Stimulated activated CD4-positive, alpha-beta T cell treated with anti-CD3 and anti-CD28 coated beads, TNF-alpha, amount 100 ng/mL, for 1 hour (primary cell): Measurements from ENCODE around the gene RABGAP1L.

Source experiments
- DNase-seq, 3 donors: peaks; one replicate each; pipeline ENCODE4 v3.0.0-alpha.2; 2020; ENCODE audit warnings: low read depth in 3 of 3, low spot score in 1 of 3

The RABGAP1L gene

DNA sequence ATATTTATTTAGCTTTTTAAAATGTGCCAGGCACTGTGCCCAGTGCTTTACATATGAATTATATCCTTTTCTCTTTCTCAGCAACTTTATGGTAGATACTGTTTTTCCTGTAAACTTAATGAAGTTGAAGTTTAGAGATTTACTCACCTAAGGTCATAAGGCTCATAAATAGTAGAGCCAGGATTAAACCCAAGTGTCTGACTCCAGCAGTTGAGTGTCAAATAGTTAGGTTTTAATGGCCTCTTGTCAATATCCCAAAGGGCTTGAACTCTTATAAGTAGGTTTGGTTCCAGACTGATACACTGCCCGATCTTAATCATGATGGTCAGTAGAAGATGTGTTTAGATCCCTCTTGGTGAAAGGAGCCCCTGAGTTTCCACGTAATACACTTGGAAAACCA lies 37.8 kb downstream of the RABGAP1L start:
- DNase-seq, result no peak

DNA sequence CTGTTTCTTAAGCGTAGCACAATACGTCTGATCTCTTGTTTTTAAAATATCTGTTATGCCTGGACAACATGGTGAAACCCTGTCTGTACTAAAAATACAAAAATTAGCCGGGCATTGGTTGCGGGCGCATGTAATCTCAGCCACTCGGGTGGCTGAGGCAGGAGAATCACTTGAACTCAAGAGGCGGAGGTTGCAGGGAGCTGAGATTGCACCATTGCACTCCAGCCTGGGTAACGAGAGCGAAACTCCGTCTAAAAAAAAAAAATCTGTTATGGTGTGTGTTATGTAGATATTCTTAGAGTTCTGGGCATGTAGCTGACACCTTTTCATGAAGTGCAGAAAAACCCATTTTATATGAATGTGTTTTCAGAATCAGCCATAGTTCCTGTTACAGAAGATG lies 38.2 kb downstream of the RABGAP1L start:
- DNase-seq, result no peak

DNA sequence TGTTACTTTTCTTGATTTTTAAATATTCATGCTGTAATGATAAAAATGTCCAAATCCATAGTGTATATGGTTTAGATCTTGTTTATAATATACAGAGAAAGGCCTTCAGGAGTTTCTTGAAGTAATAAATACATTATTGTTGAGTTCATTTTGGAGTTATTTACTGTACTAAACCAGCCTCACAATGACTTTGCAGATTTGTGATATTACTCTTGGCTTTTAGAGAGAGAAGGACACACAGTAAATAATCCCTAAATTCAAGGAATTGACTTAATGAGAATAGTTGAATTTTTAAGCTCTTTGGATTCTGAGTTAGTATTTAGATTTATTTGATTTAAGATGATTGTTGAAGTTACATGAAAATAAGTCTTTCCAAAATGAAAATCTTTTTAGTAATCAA lies 38.9 kb downstream of the RABGAP1L start:
- no peak for DNase-seq

DNA sequence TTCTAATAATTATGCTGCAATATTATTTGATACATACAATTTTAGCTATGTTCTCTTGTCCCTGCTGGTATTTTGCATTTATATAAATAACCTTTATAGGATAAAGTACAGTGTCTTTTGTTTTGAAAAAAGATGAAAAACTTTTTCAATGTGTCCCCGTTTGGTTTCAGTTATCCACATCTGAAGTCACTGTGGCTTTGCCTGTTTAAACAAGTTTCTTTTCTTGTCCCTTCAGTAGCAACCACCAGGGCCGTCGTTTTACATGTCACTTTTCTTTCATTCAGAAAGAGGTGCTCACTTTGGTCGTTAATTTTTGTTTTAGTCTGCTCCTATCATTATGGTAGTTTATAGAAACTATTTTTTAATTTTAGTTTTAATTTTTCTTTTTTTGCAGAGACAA lies 41.4 kb downstream of the RABGAP1L start:
- no peak for DNase-seq

DNA sequence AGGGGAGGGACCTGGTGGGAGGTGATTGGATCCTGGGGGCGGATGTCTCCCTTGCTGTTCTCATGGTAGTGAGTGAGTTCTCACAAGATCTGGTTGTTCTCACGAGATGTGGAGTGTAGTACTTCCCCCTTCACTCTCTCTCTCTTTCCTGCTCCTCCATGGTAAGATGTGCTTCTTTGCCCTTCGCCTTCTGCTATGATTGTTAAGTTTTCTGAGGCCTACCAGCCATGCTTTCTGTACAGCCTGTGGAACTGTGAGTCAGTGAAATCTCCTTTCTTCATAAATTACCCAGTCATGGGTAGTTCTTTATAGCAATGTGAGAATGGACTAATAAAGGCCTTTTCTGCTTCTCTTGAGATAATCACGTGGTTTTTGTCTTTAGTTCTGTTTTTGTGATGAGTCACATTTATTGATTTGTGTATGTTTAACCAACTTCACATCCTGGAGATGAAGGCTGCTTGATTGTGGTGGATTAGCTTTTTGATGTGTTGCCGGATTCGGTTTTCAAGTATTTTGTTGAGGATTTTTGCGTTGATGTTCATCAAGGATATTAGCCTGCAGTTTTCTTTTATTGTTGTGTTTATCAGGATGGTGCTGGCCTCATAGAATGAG lies 45.5 kb downstream of the RABGAP1L start:
- DNase-seq, result no peak

DNA sequence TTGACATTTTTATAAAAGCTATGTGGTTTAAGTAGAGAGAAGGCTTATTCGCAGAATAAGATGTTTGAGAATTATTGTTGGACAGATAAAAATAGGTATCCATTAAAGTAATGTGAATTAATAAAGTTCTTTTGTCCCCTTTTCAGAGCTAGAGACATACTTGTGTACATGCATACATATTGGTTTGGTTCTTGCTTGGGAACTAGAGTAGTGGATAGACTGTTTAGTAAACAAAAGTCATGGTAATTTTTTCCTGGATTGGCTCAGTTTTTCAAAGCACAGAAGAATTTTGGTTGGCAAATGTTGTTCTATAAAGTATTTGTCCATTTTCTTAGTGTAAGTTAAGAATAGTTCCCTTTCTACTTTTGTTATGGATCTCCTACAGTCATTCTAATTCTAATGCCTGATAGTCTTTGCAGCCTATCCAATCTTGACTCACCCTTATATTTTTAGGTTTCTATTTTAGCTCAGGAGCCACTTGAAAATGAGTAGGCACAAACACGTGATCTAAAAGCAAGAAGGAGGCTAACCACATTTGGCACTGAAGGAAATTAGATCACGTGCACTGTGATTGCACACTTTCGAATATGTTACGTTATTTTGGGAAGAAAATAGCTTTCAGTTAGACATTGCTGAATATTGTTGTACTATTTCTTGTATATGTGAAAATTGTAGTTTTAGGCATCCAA lies 47.0 kb downstream of the RABGAP1L start:
- no peak for DNase-seq

DNA sequence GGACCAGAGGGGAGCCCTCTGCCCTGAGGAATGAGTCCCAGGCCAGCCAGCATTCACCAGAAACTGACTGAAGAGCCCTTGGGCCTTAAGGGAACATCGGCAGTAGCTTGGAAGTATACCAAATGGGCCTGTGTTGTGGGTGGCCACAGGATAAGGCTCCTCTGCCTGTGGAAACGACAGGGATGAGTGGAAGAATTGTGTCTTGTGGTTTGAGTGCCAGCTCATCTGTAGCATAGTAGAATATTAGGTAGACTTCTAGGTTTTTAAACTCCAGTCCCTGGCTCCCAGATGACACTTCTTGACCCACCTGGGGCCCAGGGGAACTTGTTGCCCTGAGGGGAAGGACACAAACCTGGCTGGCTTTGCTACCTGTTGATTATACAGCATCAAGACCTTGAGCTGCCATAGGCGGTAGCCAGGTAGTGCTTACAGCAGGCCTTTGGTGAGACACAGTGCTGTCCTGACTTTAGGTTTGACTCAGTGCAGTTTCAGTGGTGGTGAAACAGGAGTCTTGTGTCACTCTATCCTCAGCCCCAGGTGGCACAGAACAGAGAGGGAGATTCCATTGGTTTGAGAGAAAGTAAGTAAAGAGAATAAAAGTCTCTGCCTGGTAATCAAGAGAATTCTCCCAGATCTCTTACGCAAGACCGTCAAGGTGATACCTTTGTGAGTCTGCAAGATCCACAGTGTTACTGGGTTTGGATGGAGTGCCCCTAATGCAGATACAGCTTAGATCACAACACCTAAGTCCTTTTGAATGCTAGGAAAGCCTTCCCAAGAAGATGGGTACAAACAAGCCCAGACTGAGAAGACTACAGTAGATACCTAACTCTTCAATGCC lies 50.2 kb downstream of the RABGAP1L start:
- DNase-seq, result no peak

DNA sequence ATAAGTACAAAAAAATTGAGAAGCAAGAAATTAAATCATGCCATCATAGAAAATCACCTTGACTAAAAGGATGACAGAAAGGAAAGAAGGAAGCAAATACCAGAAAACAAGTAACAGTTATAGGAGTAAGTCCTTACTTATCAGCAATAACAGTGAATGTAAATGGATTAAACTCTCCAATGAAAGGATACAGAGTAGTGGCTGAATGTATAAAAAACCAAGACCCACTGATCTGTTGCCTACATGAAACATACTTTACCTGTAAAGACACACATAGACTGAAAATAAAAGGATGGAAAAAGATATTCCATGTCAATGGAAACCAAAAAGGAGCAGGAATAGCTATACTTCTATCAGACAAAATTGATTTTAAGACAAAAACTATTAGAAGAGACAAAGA lies 52.2 kb downstream of the RABGAP1L start:
- no peak for DNase-seq

DNA sequence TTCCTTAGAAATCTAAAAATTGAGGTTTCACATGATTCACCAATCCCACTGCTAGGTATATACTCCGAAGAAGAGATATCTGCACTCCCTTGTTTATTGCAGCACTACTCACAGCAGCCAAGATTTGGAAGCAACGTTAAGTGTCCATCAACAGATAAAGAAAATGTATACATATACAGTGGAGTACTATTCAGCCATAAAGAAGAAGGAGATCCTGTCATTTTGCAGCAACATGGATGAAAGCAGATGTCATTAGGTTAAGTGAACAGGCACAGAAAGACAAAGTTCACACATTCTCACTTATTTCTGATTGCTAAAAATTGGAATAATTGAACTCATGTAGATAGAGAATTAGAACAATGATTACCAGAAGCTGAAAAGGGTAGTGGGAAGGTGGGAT lies 56.4 kb downstream of the RABGAP1L start:
- no peak for DNase-seq

DNA sequence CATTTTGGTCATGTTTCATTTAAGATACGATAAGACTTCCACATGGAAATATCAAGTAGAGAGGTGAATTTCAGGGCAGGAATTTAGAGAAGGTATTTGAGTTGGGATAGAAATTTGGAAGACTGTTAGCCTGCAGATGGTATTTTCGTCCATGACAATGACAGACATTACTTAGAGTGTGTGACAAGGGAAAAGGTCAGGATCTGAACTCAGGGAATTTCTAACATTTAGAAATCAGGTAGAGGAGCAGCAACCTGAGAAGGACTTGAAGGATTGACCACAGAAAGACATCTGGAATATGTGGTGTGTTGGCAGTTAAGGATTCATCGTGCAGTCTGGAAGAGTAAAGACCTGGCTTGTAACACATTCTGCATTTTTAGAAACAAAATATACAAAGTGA lies 57.9 kb downstream of the RABGAP1L start:
- DNase-seq, result no peak

DNA sequence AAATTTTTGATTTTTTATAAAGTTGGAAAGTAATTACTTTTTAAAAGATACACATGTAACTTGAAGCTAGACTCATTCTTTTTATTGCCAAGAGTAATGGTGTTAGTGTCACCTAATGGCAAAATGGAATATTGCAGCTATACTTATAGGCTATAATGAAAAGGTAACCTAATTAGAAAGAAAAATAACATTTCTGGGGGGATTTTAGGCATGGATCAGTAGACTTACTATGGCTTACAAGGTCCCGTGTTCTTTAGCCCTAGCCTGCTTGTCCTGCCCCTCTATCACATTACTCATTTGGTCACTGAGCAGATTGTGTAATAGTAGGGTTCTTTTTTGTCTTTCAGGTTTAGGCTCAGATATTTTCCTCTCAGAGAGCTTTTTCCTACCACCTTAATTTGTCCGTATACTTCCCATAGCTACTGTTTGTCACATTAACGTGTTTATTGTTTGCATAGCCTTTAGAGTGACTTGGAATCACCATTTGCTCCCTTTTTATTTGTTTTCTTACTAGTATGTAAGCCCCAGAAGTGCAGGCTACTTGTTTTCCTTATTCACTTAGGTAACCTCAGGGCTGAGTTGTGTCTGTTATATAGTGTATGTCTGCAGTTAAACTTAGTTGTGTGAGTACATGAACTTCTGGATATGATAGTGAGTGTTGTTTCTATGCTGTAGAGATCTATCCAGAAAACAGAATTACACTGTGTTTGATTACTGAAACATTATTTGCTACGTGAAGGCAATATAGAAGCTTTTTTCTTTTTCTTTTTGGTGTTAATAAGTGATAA lies 58.7 kb downstream of the RABGAP1L start:
- DNase-seq, result no peak

DNA sequence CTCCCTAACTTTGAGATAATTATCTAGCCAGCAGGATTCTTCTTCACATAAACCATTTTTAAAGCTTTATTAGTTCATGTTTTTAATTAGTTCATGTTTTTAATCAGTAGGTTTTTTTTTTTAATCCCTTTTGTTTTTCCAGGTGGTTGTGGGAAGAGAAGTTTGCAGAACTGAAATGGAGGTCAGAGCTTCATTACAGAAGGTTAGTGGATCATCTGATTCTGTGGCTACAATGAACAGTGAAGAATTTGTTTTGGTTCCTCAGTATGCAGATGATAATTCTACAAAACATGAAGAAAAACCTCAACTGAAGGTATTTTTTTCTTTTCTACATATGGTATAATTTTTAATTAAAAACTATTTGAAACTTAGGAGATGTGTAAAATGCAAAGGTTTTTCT lies 59.7 kb downstream of the RABGAP1L start:
- no peak for DNase-seq

DNA sequence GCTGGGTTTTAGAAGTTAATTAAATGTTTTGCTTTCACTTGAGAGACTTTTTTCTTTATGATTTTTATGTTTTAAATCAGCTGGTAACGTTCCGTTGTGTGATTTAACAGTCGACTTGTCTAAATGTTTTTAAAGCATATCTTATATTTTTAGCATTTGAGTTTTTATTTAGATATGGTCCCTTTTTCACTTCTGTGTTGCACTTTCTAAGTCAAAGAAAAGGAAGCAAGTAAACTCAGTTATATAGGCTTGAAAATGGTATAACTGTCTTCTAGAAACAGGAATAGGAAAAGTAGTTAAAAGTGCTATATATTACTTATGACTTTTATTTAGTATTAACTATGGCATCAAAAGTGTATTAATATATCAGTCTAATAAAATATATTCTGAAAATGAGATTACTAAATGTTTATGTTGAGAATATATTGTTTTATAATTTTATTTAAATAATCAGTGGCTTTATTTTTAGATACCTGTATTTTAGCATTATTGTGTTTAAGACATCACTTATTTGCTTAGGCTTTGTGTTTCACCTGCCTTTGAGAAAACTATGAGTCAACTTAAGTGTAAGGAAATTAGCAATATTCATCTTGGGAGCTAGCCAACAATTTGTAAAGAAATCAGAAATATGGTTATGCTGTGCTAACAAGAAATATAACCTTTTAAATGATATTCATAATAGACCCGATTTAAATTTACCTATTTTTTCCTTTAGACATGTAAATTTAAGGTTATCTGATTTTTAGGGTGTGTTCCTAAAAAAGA lies 60.5 kb downstream of the RABGAP1L start:
- no peak for DNase-seq

DNA sequence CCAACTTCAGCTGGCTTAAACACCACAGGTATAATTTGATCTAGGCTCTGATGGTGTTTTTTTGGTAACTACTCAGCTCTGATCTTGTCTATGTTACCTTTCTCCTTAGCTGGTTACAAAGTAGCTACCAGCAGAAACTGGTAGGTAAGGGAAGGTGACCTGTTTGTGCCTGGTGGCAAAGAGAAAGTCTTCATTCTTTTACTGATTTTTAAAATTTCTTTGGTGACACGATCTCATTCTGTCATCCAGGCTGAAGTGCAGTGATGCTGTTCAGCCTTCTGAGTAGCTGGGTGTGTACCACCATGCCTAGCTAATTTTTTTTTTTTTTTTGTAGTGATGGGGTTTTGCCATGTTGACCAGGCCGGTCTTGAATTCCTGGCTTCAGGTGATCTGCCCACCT lies 62.4 kb downstream of the RABGAP1L start:
- no peak for DNase-seq

DNA sequence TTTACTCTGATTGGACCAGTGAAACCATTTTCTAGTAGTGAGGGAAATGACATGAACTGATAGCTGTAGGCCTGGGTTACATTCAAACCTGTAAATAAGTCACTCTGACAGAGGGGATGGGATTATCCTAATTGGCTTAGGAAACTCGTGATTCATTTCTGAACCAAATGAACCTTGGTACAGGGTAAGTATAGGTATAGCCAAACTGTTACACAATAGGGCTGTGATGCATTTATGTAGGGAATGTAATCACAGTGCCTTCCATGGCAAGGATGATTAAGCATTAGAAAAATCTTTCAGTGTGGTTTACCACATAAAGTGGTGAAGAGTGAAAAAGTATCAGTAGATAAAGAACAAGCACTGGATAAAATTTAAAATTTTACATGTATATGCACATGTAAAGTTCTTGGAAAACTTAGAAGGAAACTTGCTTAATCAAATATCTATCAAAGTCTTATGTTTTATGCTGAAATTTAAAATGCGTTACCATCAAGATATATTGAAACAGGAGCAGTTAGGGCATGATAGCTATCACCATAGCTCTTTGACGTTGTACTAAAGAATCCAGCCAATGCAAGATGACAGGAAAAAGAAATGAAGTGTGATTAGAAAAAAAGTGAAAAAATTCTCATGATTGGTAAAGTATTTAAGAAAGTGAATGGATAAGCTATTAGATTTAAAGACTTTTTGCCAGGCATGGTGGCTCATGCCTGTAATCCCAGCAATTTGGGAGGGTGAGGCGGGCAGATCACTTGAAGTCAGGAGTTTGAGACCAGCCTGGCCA lies 63.0 kb downstream of the RABGAP1L start:
- no peak for DNase-seq

DNA sequence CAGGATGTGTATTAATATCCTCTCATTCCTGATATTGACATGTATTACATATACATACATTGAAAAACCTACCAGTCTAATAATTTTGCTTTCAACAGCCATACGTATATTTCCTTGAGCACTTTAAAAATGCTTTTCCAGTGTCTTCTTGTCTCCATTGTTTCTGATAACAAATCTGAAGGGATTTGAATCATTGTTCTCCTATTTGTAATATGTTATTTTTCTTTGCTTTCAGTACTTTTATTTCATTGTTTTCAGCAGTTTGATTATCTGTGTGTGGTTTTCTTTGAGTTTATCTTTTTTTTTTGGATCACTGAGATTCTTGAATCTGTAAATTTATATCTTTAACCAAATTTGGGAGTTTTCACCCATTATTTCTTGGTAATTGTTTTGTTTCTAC lies 65.3 kb downstream of the RABGAP1L start:
- no peak for DNase-seq

DNA sequence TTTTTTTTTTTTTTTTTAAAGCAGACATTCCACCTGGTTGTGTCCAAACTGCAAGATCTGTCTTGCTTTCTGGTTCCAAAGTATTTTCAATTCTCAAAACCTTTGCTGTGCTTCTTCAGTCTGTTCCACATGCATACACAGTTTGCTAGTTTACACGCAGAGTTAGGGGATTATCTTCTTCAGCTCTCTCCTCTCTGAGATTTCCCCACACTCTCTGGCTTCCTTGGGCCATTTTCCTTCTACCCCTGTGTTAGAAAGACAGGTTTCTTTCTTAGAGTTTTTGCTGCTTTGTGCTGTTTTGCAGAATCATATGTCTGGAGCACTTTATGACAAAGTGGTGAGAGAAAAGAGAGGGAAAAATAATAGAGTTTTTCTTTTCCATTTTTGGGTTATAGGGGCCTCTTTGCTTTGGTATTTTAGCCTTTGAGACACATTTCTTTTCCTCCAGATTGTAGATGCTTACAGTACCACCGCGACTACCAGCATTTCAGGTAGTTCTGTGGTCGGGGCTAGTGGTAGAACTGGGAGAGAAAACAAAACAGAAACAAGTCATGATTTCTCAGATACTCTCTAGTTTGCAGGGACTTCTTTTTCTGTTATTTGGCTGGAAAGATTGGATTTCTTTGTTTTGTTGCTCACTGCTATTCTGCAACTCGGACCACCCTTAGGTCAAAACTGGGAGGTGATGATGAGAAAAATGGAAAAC lies 66.3 kb downstream of the RABGAP1L start:
- no peak for DNase-seq

DNA sequence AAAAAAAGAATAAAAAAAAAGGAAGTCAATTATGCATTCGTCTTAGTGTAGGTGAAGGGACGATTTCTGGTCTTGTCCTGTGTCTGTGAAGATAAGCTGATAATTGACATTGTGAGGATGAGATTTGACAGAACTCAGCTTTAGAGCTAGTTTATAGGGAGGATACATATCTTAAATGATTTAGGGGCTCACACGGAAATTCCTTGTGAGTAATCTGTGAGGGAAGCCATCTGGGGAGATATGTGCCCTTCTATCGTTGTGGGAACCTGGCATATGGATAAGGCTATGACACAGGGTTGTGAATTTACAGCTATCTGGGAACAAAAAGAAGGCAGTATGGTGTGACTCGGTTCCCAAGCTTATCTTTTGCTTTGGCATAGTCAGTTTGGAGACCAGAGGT lies 71.1 kb downstream of the RABGAP1L start:
- DNase-seq, result no peak

DNA sequence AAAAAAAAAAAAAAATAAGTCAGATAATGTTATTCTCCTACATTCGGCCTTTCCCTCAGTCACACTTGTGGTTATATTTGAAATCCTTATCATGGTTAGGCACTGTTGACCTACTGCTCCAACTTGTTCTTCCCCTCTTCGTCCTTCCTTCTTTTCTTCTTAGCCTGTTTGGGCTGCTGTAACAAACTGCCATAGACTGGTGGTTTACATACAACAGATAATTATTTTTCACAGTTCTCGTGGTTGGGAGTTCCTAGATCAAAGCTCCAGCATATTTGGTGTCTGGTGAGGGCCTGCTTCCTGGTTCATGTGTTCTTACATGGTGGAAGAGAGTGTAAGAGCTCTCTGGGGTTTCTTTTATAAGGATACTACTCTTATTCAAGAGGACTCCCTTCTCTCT lies 73.4 kb downstream of the RABGAP1L start:
- no peak for DNase-seq
